GM18508 (cell line): ENCODE results near the gene PDE9A.

ENCODE experiments used
- ATAC-seq: cut with Tn5 transposase; IDR thresholded peaks from one replicate; pipeline ENCODE4 v1.9.1; 2021; ENCODE audit warnings: moderate number of reproducible peaks; ENCODE audit not compliant: insufficient read depth, unreplicated experiment

PDE9A gene

DNA sequence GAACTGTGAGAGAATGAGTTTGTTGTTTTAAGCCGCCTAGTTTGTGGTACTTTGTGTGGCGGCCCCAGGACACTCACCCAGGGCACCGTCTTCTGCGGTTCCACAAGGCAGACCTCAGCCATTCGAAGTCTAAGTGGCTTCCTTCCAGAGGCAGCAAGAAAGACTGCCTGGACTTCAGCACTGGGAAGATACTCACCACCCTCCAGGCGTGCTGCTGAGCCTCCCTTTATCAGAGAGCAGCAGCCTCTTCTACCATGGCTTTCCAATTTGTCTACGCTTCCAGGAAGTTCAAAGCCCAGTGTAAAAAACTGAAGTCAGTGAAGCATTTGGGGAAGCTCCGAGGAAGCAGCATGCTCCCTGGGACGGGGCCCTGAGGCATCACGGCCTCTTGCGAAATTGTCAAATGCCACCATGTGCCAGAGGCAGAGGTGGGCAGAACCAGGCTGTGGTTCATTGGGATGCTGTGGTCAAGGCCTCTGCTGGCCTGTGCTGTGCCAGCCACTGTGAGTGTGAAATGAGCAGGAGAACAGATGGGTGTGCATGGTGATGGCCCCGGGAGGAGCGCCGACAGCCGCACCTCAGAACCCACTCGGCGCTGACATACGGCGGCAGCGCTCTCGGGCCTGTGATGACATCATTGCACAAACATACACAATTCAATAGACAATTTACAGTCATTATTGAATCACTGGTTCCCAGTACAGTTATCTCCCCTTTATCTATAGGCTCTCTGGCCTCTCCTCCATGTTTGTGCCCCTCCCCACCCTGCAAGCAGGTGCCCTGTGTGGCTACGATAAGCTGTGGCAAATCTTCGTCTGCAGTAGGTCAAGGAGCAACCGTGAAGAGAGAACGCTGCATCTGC is 110.4 kb downstream of the PDE9A start:
- no peak for ATAC-seq

DNA sequence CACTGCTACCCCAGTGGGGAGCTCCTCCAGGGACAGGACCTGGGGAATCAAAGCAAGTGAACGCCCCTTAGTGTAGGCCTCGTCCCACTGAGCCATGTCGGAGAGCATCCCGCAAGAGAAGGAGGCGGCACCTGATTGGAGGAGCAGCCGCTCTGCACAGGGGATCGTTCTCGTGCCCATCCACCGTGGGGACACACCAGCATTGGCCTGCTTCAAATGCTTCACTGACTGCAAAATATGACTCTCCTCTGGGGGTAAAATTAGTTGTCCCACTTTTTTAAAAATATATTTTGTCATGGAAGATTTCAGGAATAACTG is 111.0 kb downstream of the PDE9A start:
- no peak for ATAC-seq

DNA sequence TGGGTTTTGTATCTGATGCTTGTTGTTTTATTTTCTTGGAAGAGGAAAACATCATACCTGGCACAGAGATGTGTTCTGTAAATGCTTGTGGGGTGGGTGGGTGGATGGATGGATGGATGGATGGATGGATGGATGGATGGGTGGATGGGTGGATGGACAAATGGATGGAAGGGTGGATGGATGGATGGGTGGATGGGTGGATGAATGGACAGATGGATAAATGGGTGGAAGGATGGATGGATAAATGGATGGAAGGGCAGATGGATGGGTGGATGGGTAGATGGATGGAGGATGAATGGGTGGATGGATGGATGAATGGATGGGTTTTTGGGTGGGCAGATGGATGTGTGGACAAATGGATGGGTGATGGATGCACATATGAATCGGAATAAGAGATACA is 111.5 kb downstream of the PDE9A start:
- ATAC-seq, result no peak

DNA sequence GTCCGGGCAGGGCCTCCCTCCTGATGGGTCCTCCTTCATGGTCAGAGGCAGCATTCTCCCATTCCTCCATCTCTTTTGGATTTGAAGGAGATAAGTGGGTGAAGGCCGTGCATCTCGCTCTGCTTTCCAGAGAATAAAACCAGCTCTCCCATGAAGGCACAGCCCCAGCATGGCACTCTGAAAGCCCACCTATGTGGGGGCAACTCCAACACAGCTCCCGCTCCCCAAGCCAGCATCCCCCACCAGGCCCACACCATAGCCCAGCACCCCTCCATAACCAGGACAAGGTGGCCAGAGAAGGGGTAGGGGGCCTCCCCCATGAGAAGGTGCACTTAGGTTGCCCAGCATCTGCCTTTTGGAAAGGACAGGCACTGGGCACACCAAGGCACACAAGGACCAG is 112.2 kb downstream of the PDE9A start:
- no peak for ATAC-seq

DNA sequence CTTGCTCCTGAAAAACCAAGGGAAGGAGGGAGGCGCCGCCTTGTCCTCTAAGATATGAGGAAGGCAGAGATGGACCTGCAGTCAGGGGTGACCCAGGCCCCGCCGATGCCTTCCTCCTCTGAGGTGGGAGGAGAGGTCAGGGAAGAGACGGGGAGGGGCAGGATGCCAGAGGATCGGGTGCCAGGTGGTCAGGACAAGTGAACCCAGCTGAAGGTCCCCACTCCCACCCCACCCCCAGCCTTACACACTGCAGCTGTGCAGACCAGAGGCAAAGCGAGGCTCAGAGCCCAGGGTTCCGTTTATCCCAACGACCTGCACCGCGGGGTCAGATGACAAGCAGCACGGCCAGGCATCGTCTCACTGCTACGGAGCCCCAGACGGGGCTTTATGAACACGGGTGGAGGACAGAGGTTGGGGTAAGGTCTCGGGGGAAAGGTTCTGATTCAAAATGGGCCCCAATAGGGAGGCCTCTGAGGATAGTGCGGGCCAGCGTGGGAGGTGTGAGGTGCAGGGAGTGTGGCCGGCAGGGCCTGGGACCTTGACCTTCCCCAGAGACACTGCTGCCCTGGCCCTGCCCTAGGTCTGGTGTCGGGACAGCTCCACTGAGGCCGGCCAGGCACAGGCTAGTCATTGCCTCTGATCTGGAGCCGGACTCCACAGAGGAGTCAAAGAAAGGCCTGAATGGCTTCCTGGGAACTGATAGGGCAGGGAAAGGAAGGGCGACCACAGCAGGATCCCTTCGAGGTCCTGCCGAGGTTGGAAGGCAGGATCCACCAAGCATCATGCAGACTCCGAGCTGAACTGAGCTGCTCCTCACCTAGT is 113.5 kb downstream of the PDE9A start:
- no peak for ATAC-seq

DNA sequence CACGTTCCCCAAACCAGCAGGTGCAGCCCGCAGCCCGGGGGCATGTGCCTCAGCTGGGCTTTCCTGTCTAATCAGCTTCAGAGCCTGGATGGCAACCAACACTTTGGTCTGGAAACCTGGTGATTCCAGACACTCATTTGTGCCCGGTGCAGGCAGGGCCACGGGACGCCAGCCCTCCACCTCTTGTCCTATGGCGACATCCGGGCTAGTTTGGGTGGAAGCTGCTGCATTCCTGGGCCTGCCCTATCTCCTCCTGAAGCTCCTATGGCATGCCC is 114.1 kb downstream of the PDE9A start:
- no peak for ATAC-seq

DNA sequence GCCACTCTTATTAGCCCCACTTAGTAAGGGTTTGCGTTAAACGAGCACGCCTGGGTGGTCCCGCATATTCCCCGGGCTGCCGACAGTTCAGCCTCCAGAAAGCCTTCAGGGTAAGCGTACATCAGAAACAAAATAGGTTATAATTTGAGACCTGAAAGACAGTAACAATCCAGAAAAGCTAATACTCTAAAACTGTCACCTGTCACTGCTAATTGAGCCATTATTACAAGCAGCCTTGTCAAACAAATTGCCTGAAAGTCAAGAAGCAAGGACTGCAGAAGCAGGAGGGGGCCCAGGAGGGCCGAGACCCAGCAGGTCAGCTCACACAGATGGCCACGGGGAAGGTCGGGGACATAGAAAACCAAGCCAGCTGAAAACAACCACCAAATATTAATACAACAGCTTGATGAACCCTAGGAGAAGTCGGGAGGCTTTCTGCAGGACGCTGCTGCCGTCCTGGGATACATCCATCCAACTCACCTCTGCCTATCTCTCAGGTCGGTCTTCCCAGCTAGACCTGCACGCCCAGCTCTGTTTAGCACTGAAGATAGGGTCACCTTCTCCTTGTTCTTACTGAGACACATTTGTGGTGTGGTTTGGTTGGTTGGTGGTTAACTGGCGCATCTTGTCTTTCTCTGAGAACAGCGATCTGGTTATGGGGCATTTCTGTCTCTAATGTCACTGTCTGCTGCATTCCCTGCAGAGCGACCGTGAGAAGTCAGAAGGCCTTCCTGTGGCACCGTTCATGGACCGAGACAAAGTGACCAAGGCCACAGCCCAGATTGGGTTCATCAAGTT is 115.1 kb downstream of the PDE9A start:
- ATAC-seq, result no peak

DNA sequence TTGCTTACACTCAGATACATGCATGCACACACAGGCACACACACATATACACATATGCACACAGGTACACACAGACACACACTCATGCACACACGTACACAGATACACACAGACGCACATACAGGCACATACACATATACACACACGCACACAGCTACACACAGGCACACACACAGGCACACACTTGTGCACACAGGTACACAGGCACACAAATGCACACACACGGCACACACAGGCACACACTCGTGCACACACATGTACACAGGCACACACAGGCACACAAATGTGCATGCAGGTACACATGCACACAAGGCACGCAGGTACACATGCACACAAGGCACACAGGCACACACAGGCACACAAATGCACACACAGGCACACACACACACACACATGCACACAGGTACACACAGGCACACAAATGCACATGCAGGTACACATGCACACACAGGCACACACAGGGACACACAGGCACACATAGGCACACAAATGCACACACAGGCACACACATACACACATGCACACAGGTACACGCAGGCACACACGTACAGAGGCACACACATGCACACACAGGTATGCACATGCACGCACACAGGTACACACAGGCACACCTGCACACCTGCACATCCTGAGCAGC is 115.9 kb downstream of the PDE9A start:
- no peak for ATAC-seq

DNA sequence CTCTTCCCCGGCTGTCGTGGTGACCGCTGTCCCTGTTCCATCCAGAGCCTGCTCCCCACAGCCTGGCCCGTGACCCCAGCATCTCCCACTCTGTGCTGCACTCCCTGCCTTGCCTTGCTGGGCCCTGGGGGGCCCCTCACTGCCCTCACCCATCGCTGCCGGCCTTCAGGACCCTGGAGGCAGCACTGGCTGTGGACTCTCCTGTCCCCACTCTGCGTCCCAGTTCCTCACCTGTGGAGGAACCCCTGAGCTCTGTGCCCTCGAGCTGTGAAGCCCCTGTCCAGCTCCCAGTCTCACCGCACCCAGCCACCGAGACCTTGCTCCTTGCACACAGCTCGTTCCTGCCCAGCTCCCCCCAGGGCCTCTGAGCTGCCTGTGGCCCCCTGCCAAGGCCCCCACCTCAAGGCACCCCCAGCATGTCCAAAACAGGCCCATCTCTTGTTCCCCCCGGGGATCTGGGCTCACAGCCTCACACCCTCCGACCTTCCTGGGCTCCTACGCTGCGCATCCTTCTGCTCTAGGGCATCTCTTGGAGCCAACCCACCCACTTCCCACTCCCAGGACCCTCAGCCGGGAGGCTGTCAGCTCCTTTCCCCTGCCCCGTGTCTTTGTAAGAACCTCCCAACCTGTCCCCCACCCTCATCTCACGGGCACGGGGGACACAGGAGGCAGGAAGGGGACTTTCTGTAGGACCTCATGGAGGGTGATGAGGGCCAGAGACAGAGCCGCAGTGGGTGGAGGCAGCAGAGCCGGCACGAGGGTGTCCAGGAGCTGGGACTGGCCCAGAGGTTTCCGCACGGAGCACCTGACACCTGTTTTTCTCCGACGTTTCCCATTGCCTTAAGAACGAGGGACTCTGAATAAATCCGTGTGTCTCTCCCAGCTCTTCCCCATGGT is 116.6 kb downstream of the PDE9A start:
- ATAC-seq, result no peak

DNA sequence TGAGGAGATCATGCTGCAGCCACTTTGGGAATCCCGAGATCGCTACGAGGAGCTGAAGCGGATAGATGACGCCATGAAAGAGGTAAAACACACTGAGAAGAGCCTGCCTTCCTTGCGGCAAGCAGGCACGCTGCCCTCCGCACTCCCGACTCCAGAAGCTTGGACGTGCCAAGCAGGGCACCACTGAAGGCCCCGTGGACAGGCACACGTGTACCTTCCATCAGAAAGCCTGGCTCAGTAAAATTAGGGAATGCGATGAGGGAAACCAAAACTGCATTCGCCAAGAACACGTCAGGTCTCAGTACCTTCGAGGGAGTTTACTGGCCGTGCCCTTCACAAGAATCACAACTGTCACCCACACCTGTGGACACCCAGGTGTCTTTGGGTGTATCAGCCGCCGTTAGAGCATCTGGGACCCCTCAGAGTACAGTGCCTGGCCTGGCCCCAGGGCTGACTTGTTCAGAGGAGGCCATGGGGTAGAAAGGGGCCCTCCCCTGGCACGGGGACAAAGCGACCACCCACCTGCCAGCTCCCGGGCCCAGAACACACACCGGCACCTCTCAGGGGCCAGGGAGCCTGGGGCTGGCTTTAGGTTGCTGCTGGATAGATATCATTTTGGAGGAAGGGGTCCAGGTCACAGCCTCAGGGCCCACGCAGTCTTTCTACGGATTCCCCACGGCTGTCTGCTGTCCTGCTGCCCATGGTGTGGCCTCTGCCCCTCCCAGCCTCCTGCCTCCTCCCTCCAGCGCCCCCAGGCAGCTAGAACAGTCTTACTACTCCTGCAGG is 117.5 kb downstream of the PDE9A start:
- ATAC-seq, result no peak

DNA sequence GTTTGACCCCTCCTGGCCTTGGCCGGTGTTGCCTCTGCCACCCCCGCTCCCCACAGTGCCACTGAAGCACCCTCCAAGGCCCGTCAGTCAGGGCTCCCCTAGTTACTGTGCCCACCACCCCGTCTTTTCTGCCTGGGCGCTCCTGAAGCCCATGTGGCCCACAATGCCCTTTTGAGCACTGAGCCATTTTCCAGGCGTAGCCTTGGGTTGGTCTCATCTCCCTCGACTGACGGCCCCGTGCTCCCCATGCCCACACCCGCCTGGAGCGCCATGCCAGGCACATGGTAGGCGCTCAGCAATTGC is 118.0 kb downstream of the PDE9A start:
- ATAC-seq, result no peak

DNA sequence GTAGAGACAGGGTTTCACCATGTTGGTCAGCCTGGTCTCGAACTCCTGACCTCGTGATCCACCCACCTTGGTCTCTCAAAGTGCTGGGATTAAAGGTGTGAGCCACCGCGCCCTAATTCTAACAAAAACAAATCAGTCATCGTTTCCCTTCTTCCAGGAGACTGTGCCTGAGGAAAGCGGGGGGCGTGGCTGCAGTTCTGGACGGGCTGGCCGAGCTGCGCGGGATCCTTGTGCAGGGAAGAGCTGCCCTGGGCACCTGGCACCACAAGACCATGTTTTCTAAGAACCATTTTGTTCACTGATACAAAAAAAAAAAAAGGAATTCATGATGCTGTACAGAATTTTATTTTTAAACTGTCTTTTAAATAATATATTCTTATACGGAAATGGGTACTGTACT is 121.7 kb downstream of the PDE9A start:
- no peak for ATAC-seq

DNA sequence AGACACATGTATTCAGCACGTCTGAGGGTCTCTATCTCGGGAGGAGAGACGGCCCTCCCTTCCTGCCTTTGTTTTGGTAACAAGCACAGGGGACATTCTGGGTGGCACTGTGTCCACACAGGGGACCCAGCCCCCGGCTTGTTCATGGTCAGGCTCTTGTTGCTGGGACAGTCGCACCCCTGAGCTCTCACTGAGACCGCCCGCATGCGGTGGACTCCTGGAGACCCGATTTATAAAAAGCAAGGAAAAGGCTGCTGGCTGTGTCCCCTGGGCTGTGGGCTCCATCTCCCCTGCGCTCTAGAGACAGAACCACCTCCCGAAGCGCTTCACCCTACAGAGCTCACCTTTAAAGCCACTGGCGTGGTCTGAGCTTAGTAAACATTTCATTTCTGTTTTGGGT is 122.5 kb downstream of the PDE9A start:
- ATAC-seq, result no peak

DNA sequence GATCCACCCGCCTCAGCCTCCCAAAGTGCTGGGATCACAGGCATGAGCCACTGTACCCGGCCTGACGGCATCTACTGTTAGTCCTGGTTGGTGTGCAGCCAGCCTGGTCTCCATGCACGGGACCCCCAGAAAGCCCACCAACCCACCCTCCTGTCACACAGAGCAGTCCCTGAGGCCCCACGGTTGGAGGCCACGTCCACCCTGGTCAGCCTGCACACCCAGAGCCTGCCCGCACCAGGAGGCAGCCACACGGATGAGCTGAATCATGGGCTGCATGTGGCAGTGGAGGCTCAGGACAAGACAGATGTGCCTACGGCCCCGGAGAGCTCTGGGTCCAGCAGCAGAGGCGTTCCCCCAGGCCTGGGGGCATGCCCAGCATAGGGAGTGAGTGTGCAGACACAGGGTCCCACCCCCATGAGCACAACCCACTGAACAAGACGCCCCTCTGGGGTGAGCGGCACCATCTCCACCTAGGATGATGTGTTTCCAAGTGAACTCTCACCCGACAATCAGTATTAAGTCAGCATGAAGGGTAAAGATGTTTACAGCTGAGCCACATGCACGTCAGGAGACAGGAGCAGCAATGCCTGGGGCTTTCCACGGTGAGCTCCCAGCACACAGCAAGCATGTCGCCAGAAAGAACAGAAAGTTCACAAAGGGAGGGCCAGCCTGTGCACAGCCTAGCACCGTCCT is 123.8 kb downstream of the PDE9A start:
- ATAC-seq, result no peak

DNA sequence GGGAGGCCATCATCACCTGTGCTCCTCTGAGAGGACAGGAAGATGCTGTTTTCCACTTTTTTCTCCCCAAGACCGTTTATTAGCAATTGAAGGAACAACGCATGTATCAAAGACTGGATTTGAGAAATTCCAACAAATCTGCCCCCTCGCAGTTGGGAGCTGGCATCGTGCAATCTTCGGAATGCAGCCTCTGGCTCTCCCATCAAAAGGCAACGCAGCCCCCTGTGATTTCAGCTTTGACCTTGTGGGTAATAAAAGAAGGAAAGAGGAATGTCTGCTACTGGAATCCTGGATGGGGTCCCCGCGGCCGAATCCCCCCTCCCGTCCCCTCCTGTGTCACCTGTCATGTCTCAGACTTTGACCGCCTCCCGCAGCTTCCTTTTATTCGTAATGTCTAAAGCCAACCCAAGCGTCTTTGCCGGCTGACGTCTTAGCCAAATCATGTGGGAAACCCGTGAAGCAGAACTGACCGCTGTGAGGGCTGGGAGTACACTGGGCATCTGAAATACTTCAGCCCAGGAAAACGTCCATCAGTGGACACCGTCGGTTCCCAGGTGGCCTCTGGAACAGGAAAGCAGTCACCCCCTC is 124.4 kb downstream of the PDE9A start:
- no peak for ATAC-seq

DNA sequence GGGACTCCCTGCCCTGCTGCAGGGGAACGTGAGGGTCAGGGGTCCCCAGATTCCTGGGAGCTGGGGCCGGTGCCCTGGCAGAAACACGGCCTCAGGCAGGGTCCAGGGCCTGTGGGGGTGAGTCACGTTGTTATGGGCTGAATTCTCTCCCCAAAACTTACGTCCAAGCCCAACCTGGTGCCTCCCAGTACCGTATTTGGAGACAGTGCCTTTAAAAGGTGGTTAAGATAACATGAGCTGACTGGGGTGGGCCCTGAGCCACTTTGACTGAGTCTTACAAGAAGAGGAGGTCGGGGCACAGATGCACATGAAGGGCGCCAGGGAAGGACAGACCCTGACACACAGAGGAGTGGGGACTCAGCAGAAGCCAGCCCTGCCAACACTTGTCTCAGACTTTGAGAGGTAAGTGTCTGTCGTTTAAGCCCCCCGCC is 126.0 kb downstream of the PDE9A start:
- ATAC-seq, result no peak

DNA sequence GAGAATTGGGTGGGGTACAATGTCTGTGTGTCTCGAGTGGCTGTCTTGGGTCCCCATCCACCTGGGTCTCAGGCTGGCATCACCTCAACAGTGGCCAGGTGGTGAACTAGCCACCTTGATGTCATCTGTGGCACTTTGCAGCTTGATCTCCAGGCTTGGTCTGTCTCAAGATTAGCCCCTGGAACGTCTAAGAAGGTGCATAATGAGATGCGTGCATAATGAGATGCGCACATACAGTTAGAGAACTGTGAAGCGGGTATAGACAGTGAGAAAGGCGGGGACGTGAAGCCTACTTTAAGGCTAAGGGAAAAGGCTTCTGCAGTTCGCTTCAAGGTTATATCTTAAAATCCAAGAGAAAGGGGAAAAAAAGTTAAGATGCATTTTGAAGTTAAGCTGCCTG is 127.2 kb downstream of the PDE9A start:
- ATAC-seq, result no peak
